Activated naive CD4-positive, alpha-beta T cell treated with anti-CD3 and anti-CD28 coated beads, Interleukin-2, amount 50 U/mL, for 72 hours (primary cell): ENCODE results near the gene SV2C. TPM values are rescaled to one million over a fixed set of nuclear protein-coding genes. Genes with fewer than 3 reads are reported as not detected.
"Not testable (repeated sequence)": the region's sequence is repeated elsewhere in the genome, so short reads cannot be mapped to it uniquely, and the experiment has no call there.

Source experiments
- ATAC-seq, 2 donors: fragments of 150-1000 bp; cut with Tn5 transposase; 2 replicates each; pipeline ENCODE4 v1.10.0; 2021; ENCODE audit warnings: mild to moderate bottlenecking in 2 of 2, moderate library complexity in 2 of 2
- DNase-seq, 2 donors: peaks; one replicate each; pipeline ENCODE4 v3.0.0; 2021 to 2022; ENCODE audit warnings: low spot score in 2 of 2
- H3K27ac Mint-ChIP-seq, 2 donors: one replicate each; pipeline ENCODE4 v1.8.0; 2022; ENCODE audit warnings: mild to moderate bottlenecking in 2 of 2, mixed read lengths in 2 of 2
- H3K36me3 Mint-ChIP-seq, 2 donors: one replicate each; pipeline ENCODE4 v1.8.0; 2022; ENCODE audit warnings: mixed read lengths in 2 of 2
- H3K9me3 Mint-ChIP-seq, 2 donors: one replicate each; pipeline ENCODE4 v1.8.0; 2022; ENCODE audit warnings: mixed read lengths in 2 of 2
- total RNA-seq, 2 donors: library from RNA; stranded (reverse); gene quantifications; one replicate each; pipeline ENCODE4 v1.2.3, GENCODE V29; 2022

The SV2C gene
- under 1 TPM in 1 of 2 donors, not detected in 1; 0.88 TPM for total RNA-seq

- H3K36me3 Mint-ChIP-seq, result peaks cover 0 to 13% of the 10 kb centered on the region in 2 donors
- ATAC-seq (peak; percentile 54 to 79), DNase-seq (peak in 1 of 2 donors; percentile 49)
- H3K27ac Mint-ChIP-seq, result no peak within 1 kb of the TSS
- H3K9me3 Mint-ChIP-seq, result no peaks in the 10 kb centered on the region
Measured at GRCh38 chr5:76082772-76083554, at the start of gene SV2C. SV2C (plus strand) TSS chr5:76083383; CDS start chr5:76131751, 48,368 bp downstream.

GRCh38 chr5:76037736-76038151 is 45.4 kb upstream of the SV2C start:
- H3K36me3 Mint-ChIP-seq, ATAC-seq, H3K27ac Mint-ChIP-seq, DNase-seq: not testable (repeated sequence)
- peaks cover 4 to 12% of the 10 kb centered on the region in 2 donors for H3K9me3 Mint-ChIP-seq

GRCh38 chr5:76038212-76038611 is 45.0 kb upstream of the SV2C start:
- Mint-ChIP-seq H3K27ac (no peak overlapping the region), H3K36me3 (peaks cover 5 to 10% of the 10 kb centered on the region in 2 donors), H3K9me3 (peaks cover 4 to 17% of the 10 kb centered on the region in 2 donors)
- ATAC-seq, result no peak
- DNase-seq, result no peak

- Mint-ChIP-seq H3K9me3 (peaks cover 0 to 9% of the 10 kb centered on the region in 2 donors), H3K36me3 (peaks cover 0 to 6% of the 10 kb centered on the region in 2 donors), H3K27ac (peak overlapping the region in 1 of 2 donors; percentile 26)
- DNase-seq (no peak), ATAC-seq (no peak)
Measured at GRCh38 chr5:76040806-76041205, 42.4 kb upstream of the SV2C start.

- Mint-ChIP-seq H3K9me3 (peaks cover 0 to 9% of the 10 kb centered on the region in 2 donors), H3K36me3 (peaks cover 0 to 6% of the 10 kb centered on the region in 2 donors), H3K27ac (no peak overlapping the region)
- no peak for DNase-seq
- ATAC-seq, result no peak
Measured at GRCh38 chr5:76041863-76042262, 41.3 kb upstream of the SV2C start.

GRCh38 chr5:76046741-76047140 is 36.4 kb upstream of the SV2C start:
- Mint-ChIP-seq H3K9me3 (peaks cover 0 to 15% of the 10 kb centered on the region in 2 donors), H3K36me3 (no peaks in the 10 kb centered on the region), H3K27ac (no peak overlapping the region)
- DNase-seq (no peak), ATAC-seq (no peak)

GRCh38 chr5:76050134-76050533 is 33.0 kb upstream of the SV2C start:
- DNase-seq (no peak), ATAC-seq (no peak)
- peaks cover 0 to 5% of the 10 kb centered on the region in 2 donors for H3K9me3 Mint-ChIP-seq
- no peak overlapping the region for H3K27ac Mint-ChIP-seq
- H3K36me3 Mint-ChIP-seq, result no peaks in the 10 kb centered on the region

GRCh38 chr5:76062502-76063041 is 20.6 kb upstream of the SV2C start:
- ATAC-seq (no peak), DNase-seq (no peak)
- Mint-ChIP-seq H3K9me3 (no peaks in the 10 kb centered on the region), H3K36me3 (no peaks in the 10 kb centered on the region), H3K27ac (no peak overlapping the region)

GRCh38 chr5:76065258-76065657 is 17.9 kb upstream of the SV2C start:
- H3K9me3 Mint-ChIP-seq, result no peaks in the 10 kb centered on the region
- H3K36me3 Mint-ChIP-seq, result no peaks in the 10 kb centered on the region
- DNase-seq (no peak), ATAC-seq (no peak)
- H3K27ac Mint-ChIP-seq, result no peak overlapping the region

- DNase-seq (no peak), ATAC-seq (no peak)
- Mint-ChIP-seq H3K36me3 (no peaks in the 10 kb centered on the region), H3K27ac (no peak overlapping the region), H3K9me3 (no peaks in the 10 kb centered on the region)
Measured at GRCh38 chr5:76069061-76069735, 14.0 kb upstream of the SV2C start.

GRCh38 chr5:76074487-76075065 is 8.6 kb upstream of the SV2C start:
- H3K9me3 Mint-ChIP-seq, result no peaks in the 10 kb centered on the region
- DNase-seq, result peak in 1 of 2 donors; percentile 14
- no peak overlapping the region for H3K27ac Mint-ChIP-seq
- H3K36me3 Mint-ChIP-seq, result no peaks in the 10 kb centered on the region
- peak in 1 of 2 donors; percentile 77 for ATAC-seq

GRCh38 chr5:76081811-76082771 is 1.1 kb upstream of the SV2C start:
- H3K27ac Mint-ChIP-seq, result no peak overlapping the region
- peaks cover 0 to 13% of the 10 kb centered on the region in 2 donors for H3K36me3 Mint-ChIP-seq
- no peaks in the 10 kb centered on the region for H3K9me3 Mint-ChIP-seq
- DNase-seq (no peak), ATAC-seq (no peak)

GRCh38 chr5:76083555-76084495 is 642 bp downstream of the SV2C start:
- DNase-seq (peak in 1 of 2 donors; percentile 33), ATAC-seq (peak in 1 of 2 donors; percentile 62)
- H3K9me3 Mint-ChIP-seq, result no peaks in the 10 kb centered on the region
- peaks cover 0 to 13% of the 10 kb centered on the region in 2 donors for H3K36me3 Mint-ChIP-seq
- no peak overlapping the region for H3K27ac Mint-ChIP-seq

GRCh38 chr5:76084496-76085242 is 1.5 kb downstream of the SV2C start:
- H3K9me3 Mint-ChIP-seq, result no peaks in the 10 kb centered on the region
- DNase-seq (no peak), ATAC-seq (peak in 1 of 2 donors; percentile 18)
- peaks cover 0 to 13% of the 10 kb centered on the region in 2 donors for H3K36me3 Mint-ChIP-seq
- H3K27ac Mint-ChIP-seq, result no peak overlapping the region
